ENCODE data around the gene DNAI1. TPM values are rescaled to one million over a fixed set of nuclear protein-coding genes. Genes with fewer than 3 reads are reported as not detected.

Gene DNAI1
- not detected for total RNA-seq

GRCh38 chr9:34458013-34458958 is at the start of gene DNAI1, which contains the start of gene FAM219A:
Gene DNAI1, plus strand, starts transcription at chr9:34458805. Its CDS starts 201 bp downstream, at chr9:34459006.
Gene FAM219A, minus strand, starts transcription at chr9:34458570. Its CDS starts 307 bp downstream, at chr9:34458263.

GRCh38 chr9:34522971-34523797 is 64.6 kb downstream of the DNAI1 start, which contains the start of gene ENHO:
Gene ENHO, minus strand, starts transcription at chr9:34522990. Its CDS starts 1,295 bp downstream, at chr9:34521695.

Small RNA genes lying within 50 kb of the gene (small RNA-seq; reads per million reads assigned to genes)
- gene RN7SKP24, result 0 reads per million in 2 donors

Other genes with a start within 250 kb of the DNAI1 start
- gene KIF24, start 129.5 kb upstream of the DNAI1 start, total RNA-seq, result 1 to 10 TPM; 5.5 to 7.7 TPM
- gene NUDT2, start 129.2 kb upstream of the DNAI1 start, total RNA-seq, result 10 to 100 TPM; 12.7 to 22.6 TPM
- 1 to 10 TPM in 1 of 2 donors, under 1 TPM in 1; 0.67 to 5.5 TPM for gene MYORG, start 81.9 kb upstream of the DNAI1 start, total RNA-seq
- gene FAM219A, start 235 bp upstream of the DNAI1 start, total RNA-seq, result 10 to 100 TPM; 16.0 to 18.2 TPM
- 1 to 10 TPM in 1 of 2 donors, under 1 TPM in 1; 0.67 to 1.4 TPM for gene ENHO, start 64.2 kb downstream of the DNAI1 start, total RNA-seq
- under 1 TPM in 1 of 2 donors, not detected in 1; 0.34 TPM for gene CNTFR, start 130.9 kb downstream of the DNAI1 start, total RNA-seq
- 10 to 100 TPM; 15.8 to 21.3 TPM for gene RPP25L, start 153.3 kb downstream of the DNAI1 start, total RNA-seq
- gene DCTN3, start 161.7 kb downstream of the DNAI1 start, total RNA-seq, result 10 to 100 TPM; 71.2 to 73.3 TPM
- under 1 TPM in 1 of 2 donors, not detected in 1; under 0.01 TPM for gene ARID3C, start 170.3 kb downstream of the DNAI1 start, total RNA-seq
- gene SIGMAR1, start 179.0 kb downstream of the DNAI1 start, total RNA-seq, result 100 to 1,000 TPM; 132 to 213 TPM
- 10 to 100 TPM; 63.0 to 65.6 TPM for gene GALT, start 187.9 kb downstream of the DNAI1 start, total RNA-seq
- 10 to 100 TPM; 13.0 to 13.1 TPM for gene IL11RA, start 193.4 kb downstream of the DNAI1 start, total RNA-seq
- gene CCL27, start 203.9 kb downstream of the DNAI1 start, total RNA-seq, result under 1 TPM in 1 of 2 donors, not detected in 1; 0.34 TPM
- gene CCL19, start 232.5 kb downstream of the DNAI1 start, total RNA-seq, result not detected